Measurements from ENCODE around the gene PLEKHA3.

The PLEKHA3 gene

DNA sequence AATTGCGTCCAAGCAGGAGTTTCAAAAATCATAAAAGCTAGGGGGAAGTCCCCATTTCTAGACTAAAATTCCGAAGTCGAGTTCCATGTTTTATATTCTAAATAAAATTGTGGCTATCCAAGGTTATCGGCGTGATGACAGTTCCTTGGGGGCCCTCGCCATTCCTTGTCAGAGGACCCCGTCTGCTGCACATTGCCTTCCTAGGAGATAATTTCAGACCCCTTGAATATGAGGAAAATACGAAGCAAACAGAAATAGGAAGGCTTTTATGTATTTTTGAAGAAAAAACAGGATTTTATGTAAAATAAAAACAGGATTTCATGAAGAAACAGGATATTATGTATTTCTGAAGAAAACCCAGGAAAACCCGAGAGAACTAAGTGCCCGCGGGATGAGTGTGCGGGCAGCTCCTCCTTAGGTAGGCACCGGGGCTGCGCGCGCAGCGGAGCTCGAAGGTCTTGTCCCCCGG is 465 bp upstream of the PLEKHA3 start:
- Histone ChIP-seq H3K4me1 (ENCODE audit: insufficient read depth, low read length) (peaks cover 23% of the 10 kb centered on the region), H3K4me3 (ENCODE audit: low read length) (peak overlapping the region; percentile 99)

DNA sequence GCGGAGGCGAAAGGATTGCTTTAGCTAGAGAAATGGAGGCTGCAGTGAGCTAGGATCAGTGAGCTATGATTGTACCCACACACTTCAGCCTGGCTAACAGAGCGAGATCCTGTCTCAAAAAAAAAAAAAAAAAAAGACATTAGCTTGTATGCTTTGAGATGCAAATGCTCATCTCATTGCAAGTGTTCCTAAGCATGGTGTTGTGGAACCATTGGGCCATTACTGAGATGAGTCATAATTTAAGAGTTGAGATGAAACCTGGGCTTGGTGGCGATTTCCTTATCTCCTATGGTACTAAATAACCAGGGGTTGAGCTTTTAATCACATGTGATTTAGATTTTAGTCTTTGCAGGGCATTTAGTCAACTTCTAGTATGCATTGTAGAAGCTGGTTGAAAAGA is 2.2 kb downstream of the PLEKHA3 start:
- H3K36me3 ChIP-seq (ENCODE audit: insufficient read depth, low read depth, low read length): no peaks in the 10 kb centered on the region; the same call in 1 of the 2 replicates
- peaks cover 23% of the 10 kb centered on the region for H3K4me1 ChIP-seq (ENCODE audit: insufficient read depth, low read length)
- no peak overlapping the region for H3K27ac ChIP-seq (ENCODE audit: low read length)
- H3K9ac ChIP-seq (ENCODE audit: low read depth, low read length): no peak overlapping the region
- H3K4me3 ChIP-seq (ENCODE audit: low read length): 0 out of 2 replicates have a peak overlapping the region, but pooled peaks have one; percentile 24
- H3K27me3 ChIP-seq (ENCODE audit: insufficient read depth, low read length): peaks cover 8% of the 10 kb centered on the region; the same call in 1 of the 2 replicates
- H3K9me3 ChIP-seq (ENCODE audit: insufficient read depth, low read depth, low read length): no peaks in the 10 kb centered on the region

More for the DNA sequence above, 465 bp upstream of the PLEKHA3 start:
- Histone ChIP-seq H3K27ac (ENCODE audit: low read length) (no peak overlapping the region), H3K9ac (ENCODE audit: low read depth, low read length) (peak overlapping the region; percentile 79; the same call in 1 of the 2 replicates), H3K36me3 (ENCODE audit: insufficient read depth, low read depth, low read length) (no peaks in the 10 kb centered on the region), H3K9me3 (ENCODE audit: insufficient read depth, low read depth, low read length) (no peaks in the 10 kb centered on the region), H3K27me3 (ENCODE audit: insufficient read depth, low read length) (peaks cover 8% of the 10 kb centered on the region; the same call in 1 of the 2 replicates)

DNA sequence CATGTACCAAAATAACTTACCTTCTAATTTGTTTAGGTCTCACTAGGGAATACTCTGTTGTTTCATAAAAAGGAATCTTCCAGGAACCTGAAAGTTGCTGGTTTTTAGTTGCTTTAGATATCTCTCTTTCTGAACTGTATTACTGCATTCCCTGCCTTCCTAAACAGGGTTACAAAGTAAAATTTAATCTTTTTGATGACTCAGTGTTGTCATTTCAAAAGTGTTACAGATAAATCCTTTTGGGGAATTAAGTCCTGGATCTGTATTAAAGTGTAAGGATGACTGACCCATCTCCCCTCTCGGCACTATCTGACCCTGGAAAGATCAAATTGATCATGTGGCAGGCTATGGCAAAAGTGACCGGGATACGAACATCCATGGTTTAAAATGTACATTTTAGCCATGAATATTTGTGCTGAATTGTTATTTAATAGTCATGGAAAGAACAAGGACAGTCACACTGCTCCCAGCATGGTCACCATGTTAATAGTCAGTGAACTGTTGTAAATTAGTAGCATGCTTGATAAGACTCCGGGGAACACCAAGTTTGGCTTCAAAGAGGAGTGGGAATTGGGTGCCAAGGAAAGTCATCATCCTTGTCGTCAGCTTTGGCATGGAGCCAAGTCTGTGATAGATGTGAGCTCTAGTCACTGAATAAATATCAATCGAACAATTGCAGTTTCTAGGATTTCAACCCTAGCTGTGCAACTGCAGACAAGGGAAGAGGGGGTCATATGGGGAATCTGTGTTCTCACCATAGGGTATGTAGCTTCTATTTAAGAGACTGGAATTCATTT is 4.2 kb downstream of the PLEKHA3 start:
- Histone ChIP-seq H3K36me3 (ENCODE audit: insufficient read depth, low read depth, low read length) (no peaks in the 10 kb centered on the region; the same call in 1 of the 2 replicates), H3K27me3 (ENCODE audit: insufficient read depth, low read length) (peaks cover 3% of the 10 kb centered on the region; the same call in 1 of the 2 replicates), H3K27ac (ENCODE audit: low read length) (no peak overlapping the region), H3K4me3 (ENCODE audit: low read length) (no peak overlapping the region), H3K9ac (ENCODE audit: low read depth, low read length) (no peak overlapping the region), H3K4me1 (ENCODE audit: insufficient read depth, low read length) (peaks cover 20% of the 10 kb centered on the region), H3K9me3 (ENCODE audit: insufficient read depth, low read depth, low read length) (no peaks in the 10 kb centered on the region)

GRCh38 chr2:178485356-178485755 is 5.1 kb downstream of the PLEKHA3 start:
- H3K36me3 ChIP-seq (ENCODE audit: insufficient read depth, low read depth, low read length): no peaks in the 10 kb centered on the region; the same call in 1 of the 2 replicates
- no peak overlapping the region for H3K9ac ChIP-seq (ENCODE audit: low read depth, low read length)
- H3K4me3 ChIP-seq (ENCODE audit: low read length): no peak overlapping the region
- no peaks in the 10 kb centered on the region for H3K9me3 ChIP-seq (ENCODE audit: insufficient read depth, low read depth, low read length)
- H3K4me1 ChIP-seq (ENCODE audit: insufficient read depth, low read length): peaks cover 16% of the 10 kb centered on the region
- no peaks in the 10 kb centered on the region; the same call in 1 of the 2 replicates for H3K27me3 ChIP-seq (ENCODE audit: insufficient read depth, low read length)
- no peak overlapping the region for H3K27ac ChIP-seq (ENCODE audit: low read length)

- H3K4me3 ChIP-seq (ENCODE audit: low read length): no peak overlapping the region
- no peak overlapping the region for H3K27ac ChIP-seq (ENCODE audit: low read length)
- H3K36me3 ChIP-seq (ENCODE audit: insufficient read depth, low read depth, low read length): peaks cover 47% of the 10 kb centered on the region
- H3K27me3 ChIP-seq (ENCODE audit: insufficient read depth, low read length): no peaks in the 10 kb centered on the region
- no peaks in the 10 kb centered on the region for H3K4me1 ChIP-seq (ENCODE audit: insufficient read depth, low read length)
- no peak overlapping the region for H3K9ac ChIP-seq (ENCODE audit: low read depth, low read length)
- H3K9me3 ChIP-seq (ENCODE audit: insufficient read depth, low read depth, low read length): no peaks in the 10 kb centered on the region
Observed at GRCh38 chr2:178491612-178492011, 11.4 kb downstream of the PLEKHA3 start.

DNA sequence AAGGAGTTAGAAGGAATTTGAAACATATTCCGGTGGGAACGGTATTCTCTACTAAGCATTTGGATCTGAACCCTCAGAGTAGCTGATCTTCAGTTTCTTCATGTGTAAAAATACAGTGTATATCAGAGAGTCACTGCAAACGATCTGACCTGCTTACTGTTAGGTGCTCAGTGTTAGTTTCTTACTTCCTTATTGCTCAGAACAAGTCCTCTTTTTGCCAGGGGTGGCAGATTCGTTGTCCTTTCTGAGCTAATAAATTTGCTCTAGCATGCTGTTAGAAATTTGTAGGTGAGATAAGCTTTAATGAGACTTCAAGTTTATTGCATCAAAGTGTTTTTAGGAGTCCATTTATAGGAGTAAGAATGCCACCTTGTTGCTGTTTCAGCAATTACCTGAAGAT is 15.8 kb downstream of the PLEKHA3 start:
- Histone ChIP-seq H3K9ac (ENCODE audit: low read depth, low read length) (no peak overlapping the region), H3K9me3 (ENCODE audit: insufficient read depth, low read depth, low read length) (no peaks in the 10 kb centered on the region), H3K27ac (ENCODE audit: low read length) (no peak overlapping the region), H3K4me3 (ENCODE audit: low read length) (no peak overlapping the region), H3K27me3 (ENCODE audit: insufficient read depth, low read length) (no peaks in the 10 kb centered on the region), H3K4me1 (ENCODE audit: insufficient read depth, low read length) (no peaks in the 10 kb centered on the region), H3K36me3 (ENCODE audit: insufficient read depth, low read depth, low read length) (peaks cover 77% of the 10 kb centered on the region)

GRCh38 chr2:178498137-178498536 is 17.9 kb downstream of the PLEKHA3 start:
- Histone ChIP-seq H3K4me1 (ENCODE audit: insufficient read depth, low read length) (no peaks in the 10 kb centered on the region), H3K36me3 (ENCODE audit: insufficient read depth, low read depth, low read length) (peaks cover 83% of the 10 kb centered on the region), H3K27me3 (ENCODE audit: insufficient read depth, low read length) (no peaks in the 10 kb centered on the region), H3K9ac (ENCODE audit: low read depth, low read length) (no peak overlapping the region), H3K9me3 (ENCODE audit: insufficient read depth, low read depth, low read length) (no peaks in the 10 kb centered on the region), H3K4me3 (ENCODE audit: low read length) (no peak overlapping the region), H3K27ac (ENCODE audit: low read length) (no peak overlapping the region)

GRCh38 chr2:178499640-178500039 is 19.4 kb downstream of the PLEKHA3 start:
- H3K4me3 ChIP-seq (ENCODE audit: low read length): no peak overlapping the region
- H3K27ac ChIP-seq (ENCODE audit: low read length): no peak overlapping the region
- H3K9ac ChIP-seq (ENCODE audit: low read depth, low read length): no peak overlapping the region
- no peaks in the 10 kb centered on the region for H3K9me3 ChIP-seq (ENCODE audit: insufficient read depth, low read depth, low read length)
- H3K27me3 ChIP-seq (ENCODE audit: insufficient read depth, low read length): no peaks in the 10 kb centered on the region
- peaks cover 78% of the 10 kb centered on the region for H3K36me3 ChIP-seq (ENCODE audit: insufficient read depth, low read depth, low read length)
- no peaks in the 10 kb centered on the region for H3K4me1 ChIP-seq (ENCODE audit: insufficient read depth, low read length)

GRCh38 chr2:178502751-178503150 is 22.5 kb downstream of the PLEKHA3 start:
- Histone ChIP-seq H3K27ac (ENCODE audit: low read length) (no peak overlapping the region), H3K4me1 (ENCODE audit: insufficient read depth, low read length) (peaks cover 12% of the 10 kb centered on the region; the same call in 1 of the 2 replicates), H3K36me3 (ENCODE audit: insufficient read depth, low read depth, low read length) (peaks cover 56% of the 10 kb centered on the region), H3K9ac (ENCODE audit: low read depth, low read length) (no peak overlapping the region), H3K4me3 (ENCODE audit: low read length) (no peak overlapping the region), H3K9me3 (ENCODE audit: insufficient read depth, low read depth, low read length) (no peaks in the 10 kb centered on the region), H3K27me3 (ENCODE audit: insufficient read depth, low read length) (no peaks in the 10 kb centered on the region)

DNA sequence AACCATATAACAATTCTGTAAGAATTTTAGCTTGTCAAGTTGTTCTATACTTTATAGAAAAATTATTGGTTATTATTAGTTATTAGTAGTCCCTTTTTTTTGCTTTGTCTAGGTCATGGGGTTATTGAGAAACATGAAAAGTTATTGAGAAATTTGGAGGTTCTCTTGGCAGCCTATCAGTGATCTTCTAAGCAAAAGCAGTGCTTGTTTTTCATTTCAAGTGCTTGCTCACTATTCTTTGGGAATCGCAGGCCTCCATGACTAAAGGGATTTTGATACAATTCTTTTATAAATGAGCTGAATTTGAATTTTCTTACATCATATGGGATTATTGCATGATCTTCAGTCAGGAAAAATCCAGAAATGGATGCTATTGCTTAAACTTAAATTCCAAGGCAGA is 25.8 kb downstream of the PLEKHA3 start:
- H3K27me3 ChIP-seq (ENCODE audit: insufficient read depth, low read length): no peaks in the 10 kb centered on the region
- H3K9me3 ChIP-seq (ENCODE audit: insufficient read depth, low read depth, low read length): no peaks in the 10 kb centered on the region
- H3K4me3 ChIP-seq (ENCODE audit: low read length): no peak overlapping the region
- no peak overlapping the region for H3K27ac ChIP-seq (ENCODE audit: low read length)
- no peak overlapping the region for H3K9ac ChIP-seq (ENCODE audit: low read depth, low read length)
- peaks cover 12% of the 10 kb centered on the region; the same call in 1 of the 2 replicates for H3K4me1 ChIP-seq (ENCODE audit: insufficient read depth, low read length)
- peaks cover 28% of the 10 kb centered on the region for H3K36me3 ChIP-seq (ENCODE audit: insufficient read depth, low read depth, low read length)

- H3K9ac ChIP-seq (ENCODE audit: low read depth, low read length): no peak overlapping the region
- no peaks in the 10 kb centered on the region for H3K27me3 ChIP-seq (ENCODE audit: insufficient read depth, low read length)
- no peak overlapping the region for H3K27ac ChIP-seq (ENCODE audit: low read length)
- H3K9me3 ChIP-seq (ENCODE audit: insufficient read depth, low read depth, low read length): no peaks in the 10 kb centered on the region
- H3K36me3 ChIP-seq (ENCODE audit: insufficient read depth, low read depth, low read length): peaks cover 24% of the 10 kb centered on the region
- no peak overlapping the region for H3K4me3 ChIP-seq (ENCODE audit: low read length)
- peaks cover 12% of the 10 kb centered on the region; the same call in 1 of the 2 replicates for H3K4me1 ChIP-seq (ENCODE audit: insufficient read depth, low read length)
Observed at GRCh38 chr2:178506524-178506923, 26.3 kb downstream of the PLEKHA3 start.

- Histone ChIP-seq H3K9ac (ENCODE audit: low read depth, low read length) (no peak overlapping the region), H3K36me3 (ENCODE audit: insufficient read depth, low read depth, low read length) (peaks cover 20% of the 10 kb centered on the region), H3K27ac (ENCODE audit: low read length) (no peak overlapping the region), H3K9me3 (ENCODE audit: insufficient read depth, low read depth, low read length) (no peaks in the 10 kb centered on the region), H3K27me3 (ENCODE audit: insufficient read depth, low read length) (no peaks in the 10 kb centered on the region), H3K4me3 (ENCODE audit: low read length) (no peak overlapping the region), H3K4me1 (ENCODE audit: insufficient read depth, low read length) (peaks cover 12% of the 10 kb centered on the region; the same call in 1 of the 2 replicates)
Observed at GRCh38 chr2:178506949-178507348, 26.7 kb downstream of the PLEKHA3 start.
